Right atrium auricular region (tissue), 2 donors: Measurements from ENCODE around the gene DNASE1L1. TPM values are rescaled to one million over a fixed set of nuclear protein-coding genes. Genes with fewer than 3 reads are reported as not detected.
A peak's percentile ranks its signal among the peaks of the same experiment; 100 is the strongest.

ENCODE experiments used
- DNase-seq: peaks from one replicate; pipeline ENCODE4 v3.0.0-alpha.2; 2019; ENCODE audit warnings: low spot score
- H3K27ac ChIP-seq, 2 donors: fragments of 200-600 bp; sonication (generic); 1 replicate in 1 of 2; 2 replicates in 1 of 2; pipeline ENCODE4 v1.5.1; 2016 to 2019
- H3K27me3 ChIP-seq, 2 donors: fragments of 200-600 bp; sonication (generic); one replicate each; pipeline versions ENCODE4 v1.5.1 to v1.6.0; 2017 to 2019
- H3K36me3 ChIP-seq: fragments of 200-600 bp; sonication (generic); one replicate; pipeline ENCODE4 v1.5.1; 2016
- H3K4me1 ChIP-seq, 2 donors: fragments of 200-600 bp; sonication (generic); one replicate each; pipeline versions ENCODE4 v1.5.1 to v1.6.0; 2017 to 2019
- H3K4me3 ChIP-seq, 2 donors: fragments of 200-600 bp; sonication (generic); 1 replicate in 1 of 2; 2 replicates in 1 of 2; pipeline ENCODE4 v1.5.1; 2017 to 2019; ENCODE audit warnings: mild to moderate bottlenecking in 1 of 2, moderate library complexity in 1 of 2
- H3K9me3 ChIP-seq, 2 donors: fragments of 200-600 bp; sonication (generic); one replicate each; pipeline ENCODE4 v1.5.1; 2019
- total RNA-seq, 2 donors: library from RNA; depleted of rRNA; stranded (reverse); fragments of >200 nt; gene quantifications; one replicate each; pipeline ENCODE4 v1.1.0, GENCODE V29; 2016
- TF ChIP-seq, protein P1 (sequence below), 2 donors: fragments of 200-600 bp; sonication (generic); IDR thresholded peaks; one replicate each; pipeline ENCODE4 v1.5.1; 2019; ENCODE audit warnings: antibody characterized with exemption in 2 of 2

The DNASE1L1 gene
- total RNA-seq, 2 donors from 2014 or later: 74.4 to 84.0 TPM

DNA sequence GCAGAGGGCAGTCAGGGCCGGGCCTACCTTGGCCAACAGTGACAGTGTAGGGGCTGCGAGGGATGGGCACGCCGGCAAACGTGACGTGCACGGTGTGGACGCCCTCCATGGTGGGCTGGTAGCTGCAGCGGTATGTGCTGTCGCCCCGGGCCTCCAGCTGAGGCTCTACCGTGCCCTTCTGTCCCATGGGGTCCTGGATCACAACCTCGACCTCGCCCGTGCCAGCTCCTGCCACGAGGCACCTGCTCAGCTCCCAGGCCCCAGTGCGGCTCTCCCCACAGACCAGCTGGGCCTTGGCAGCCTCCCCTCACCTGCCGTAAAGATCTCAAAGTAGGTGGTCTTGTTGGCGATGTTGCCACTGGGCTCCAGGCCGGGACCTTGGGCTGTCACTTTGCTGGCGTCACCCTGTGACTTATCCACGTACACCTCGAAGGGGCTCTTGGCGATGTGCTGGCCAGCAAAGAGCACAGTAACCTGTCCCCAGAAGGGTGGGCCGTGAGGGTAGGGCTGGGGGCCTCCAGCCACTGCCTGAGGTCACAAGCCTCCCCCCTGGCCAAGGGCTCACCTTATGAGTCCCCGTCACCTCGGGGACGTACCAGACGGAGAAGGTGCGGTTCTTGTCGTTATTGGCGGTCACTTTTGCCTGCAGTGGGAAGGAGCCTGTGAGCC lies 42.9 kb downstream of the DNASE1L1 start:
- H3K9me3 ChIP-seq: no peaks in the 10 kb centered on the region
- no peak for DNase-seq
- H3K36me3 ChIP-seq: peaks cover 89% of the 10 kb centered on the region
- TF ChIP-seq, protein P1, sequence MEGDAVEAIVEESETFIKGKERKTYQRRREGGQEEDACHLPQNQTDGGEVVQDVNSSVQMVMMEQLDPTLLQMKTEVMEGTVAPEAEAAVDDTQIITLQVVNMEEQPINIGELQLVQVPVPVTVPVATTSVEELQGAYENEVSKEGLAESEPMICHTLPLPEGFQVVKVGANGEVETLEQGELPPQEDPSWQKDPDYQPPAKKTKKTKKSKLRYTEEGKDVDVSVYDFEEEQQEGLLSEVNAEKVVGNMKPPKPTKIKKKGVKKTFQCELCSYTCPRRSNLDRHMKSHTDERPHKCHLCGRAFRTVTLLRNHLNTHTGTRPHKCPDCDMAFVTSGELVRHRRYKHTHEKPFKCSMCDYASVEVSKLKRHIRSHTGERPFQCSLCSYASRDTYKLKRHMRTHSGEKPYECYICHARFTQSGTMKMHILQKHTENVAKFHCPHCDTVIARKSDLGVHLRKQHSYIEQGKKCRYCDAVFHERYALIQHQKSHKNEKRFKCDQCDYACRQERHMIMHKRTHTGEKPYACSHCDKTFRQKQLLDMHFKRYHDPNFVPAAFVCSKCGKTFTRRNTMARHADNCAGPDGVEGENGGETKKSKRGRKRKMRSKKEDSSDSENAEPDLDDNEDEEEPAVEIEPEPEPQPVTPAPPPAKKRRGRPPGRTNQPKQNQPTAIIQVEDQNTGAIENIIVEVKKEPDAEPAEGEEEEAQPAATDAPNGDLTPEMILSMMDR (IDR thresholded peaks at IDR 0.05): no peak
- H3K27ac ChIP-seq: peak overlapping the region; percentile 84 to 96
- no peaks in the 10 kb centered on the region for H3K27me3 ChIP-seq
- no peak overlapping the region for H3K4me3 ChIP-seq
- H3K4me1 ChIP-seq: peaks cover 0 to 27% of the 10 kb centered on the region in 2 donors

DNA sequence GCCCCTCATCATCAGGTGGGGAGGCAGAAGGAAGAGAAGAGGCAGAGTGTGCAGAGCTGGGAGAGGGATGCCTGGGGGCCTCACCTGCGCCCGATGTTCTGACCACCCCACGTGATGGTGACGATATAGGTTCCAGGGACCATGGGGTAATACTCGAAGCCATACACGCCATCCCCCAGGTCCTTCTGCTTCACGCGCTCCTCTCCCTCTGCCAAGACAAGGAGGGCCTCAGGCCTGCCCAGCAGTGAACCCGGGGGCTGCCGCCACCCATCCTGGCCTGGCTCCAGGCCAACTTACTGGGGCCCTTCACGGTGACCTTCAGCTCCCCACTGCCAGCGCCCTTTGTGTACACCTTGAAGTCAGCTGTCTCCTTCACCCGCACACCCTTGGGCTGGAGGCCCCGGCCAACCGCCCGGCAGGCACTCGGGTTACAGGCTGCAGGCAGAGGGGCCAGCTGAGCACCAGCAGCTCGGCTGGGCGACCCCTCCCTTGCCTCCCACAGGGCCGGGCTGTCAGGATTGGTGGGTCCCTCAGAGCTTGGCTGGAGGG lies 43.9 kb downstream of the DNASE1L1 start:
- peak overlapping the region; percentile 84 to 96 for H3K27ac ChIP-seq
- no peak overlapping the region for H3K4me3 ChIP-seq
- H3K4me1 ChIP-seq: peaks cover 0 to 28% of the 10 kb centered on the region in 2 donors
- no peaks in the 10 kb centered on the region for H3K27me3 ChIP-seq
- peaks cover 88% of the 10 kb centered on the region for H3K36me3 ChIP-seq
- no peaks in the 10 kb centered on the region for H3K9me3 ChIP-seq
- no peak for DNase-seq
- TF ChIP-seq, protein P1 (IDR thresholded peaks at IDR 0.05): no peak

DNA sequence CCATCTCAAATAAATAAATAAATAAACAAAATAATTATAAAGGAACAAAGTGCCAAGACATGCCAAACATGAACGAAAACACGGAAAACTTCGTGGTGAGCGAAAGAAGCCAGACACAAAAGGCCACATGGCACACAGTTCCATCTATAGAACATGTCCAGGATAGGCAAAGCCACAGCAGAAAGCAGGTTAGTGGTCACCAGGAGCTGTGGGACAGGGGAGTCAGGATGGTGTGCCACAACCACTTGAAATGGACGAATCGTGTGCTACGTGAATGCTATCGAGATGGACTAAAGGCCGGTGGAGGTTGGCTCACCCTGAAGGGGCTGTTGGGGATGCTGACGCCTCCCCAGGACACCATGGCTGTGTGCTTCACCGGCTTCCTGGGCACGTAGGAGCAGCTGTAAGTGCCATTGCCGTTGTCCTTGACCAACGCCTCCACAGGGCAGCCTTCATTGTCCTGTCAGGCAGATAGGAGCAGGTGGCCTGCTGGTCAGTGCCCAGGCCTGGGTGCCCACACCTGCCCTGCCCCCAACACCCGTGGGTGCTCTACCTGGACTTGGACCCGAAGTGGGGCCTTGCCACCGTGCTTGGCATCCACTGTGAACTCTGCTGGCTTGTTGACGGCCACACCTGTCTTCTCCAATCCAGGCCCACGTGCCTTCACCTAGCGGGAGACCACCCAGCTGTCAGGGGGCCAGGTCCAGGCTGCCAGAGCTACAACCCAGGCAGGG lies 45.2 kb downstream of the DNASE1L1 start:
- Histone ChIP-seq H3K36me3 (peaks cover 96% of the 10 kb centered on the region), H3K27me3 (no peaks in the 10 kb centered on the region), H3K4me1 (peaks cover 0 to 40% of the 10 kb centered on the region in 2 donors), H3K9me3 (no peaks in the 10 kb centered on the region), H3K27ac (peak overlapping the region in 1 of 2 donors; percentile 84), H3K4me3 (no peak overlapping the region)
- TF ChIP-seq, protein P1 (IDR thresholded peaks at IDR 0.05): no peak
- DNase-seq: no peak

DNA sequence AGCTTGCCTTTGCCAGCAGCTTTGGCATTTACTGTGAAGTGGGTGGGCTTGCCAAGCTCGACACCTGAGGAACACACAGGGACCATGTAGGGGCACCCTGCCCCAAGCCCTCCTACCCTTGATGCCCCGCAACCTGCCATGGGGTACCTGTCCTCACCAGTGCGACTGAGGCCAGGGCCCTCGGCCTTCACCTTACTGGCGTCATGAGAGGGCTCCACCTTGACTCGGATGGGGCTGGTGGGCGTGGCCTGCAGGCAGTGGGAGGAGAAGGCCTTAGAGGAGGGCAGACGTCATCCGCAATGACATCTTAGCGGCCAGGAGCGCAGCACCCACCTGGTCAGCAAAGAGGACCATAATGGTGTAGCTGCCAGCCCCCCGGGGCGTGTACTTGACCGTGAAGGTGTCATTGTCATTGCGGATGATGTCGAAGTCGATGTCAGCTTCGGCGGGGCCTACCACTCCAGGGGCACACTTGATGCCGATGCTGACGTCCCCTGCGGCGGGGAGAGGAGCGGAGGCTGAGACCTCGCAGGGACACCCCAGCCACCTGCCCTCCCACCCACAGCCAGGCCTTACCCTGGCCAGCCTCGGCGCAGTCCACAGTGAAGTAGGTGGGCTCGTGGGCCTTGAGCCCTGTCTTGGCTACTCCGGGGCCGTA lies 46.8 kb downstream of the DNASE1L1 start:
- TF ChIP-seq, protein P1 (IDR thresholded peaks at IDR 0.05): no peak
- DNase-seq: no peak
- peak overlapping the region in 1 of 2 donors; percentile 53 for H3K27ac ChIP-seq
- peaks cover 96% of the 10 kb centered on the region for H3K36me3 ChIP-seq
- peaks cover 0 to 30% of the 10 kb centered on the region in 2 donors for H3K4me1 ChIP-seq
- no peaks in the 10 kb centered on the region for H3K27me3 ChIP-seq
- H3K4me3 ChIP-seq: no peak overlapping the region
- no peaks in the 10 kb centered on the region for H3K9me3 ChIP-seq

DNA sequence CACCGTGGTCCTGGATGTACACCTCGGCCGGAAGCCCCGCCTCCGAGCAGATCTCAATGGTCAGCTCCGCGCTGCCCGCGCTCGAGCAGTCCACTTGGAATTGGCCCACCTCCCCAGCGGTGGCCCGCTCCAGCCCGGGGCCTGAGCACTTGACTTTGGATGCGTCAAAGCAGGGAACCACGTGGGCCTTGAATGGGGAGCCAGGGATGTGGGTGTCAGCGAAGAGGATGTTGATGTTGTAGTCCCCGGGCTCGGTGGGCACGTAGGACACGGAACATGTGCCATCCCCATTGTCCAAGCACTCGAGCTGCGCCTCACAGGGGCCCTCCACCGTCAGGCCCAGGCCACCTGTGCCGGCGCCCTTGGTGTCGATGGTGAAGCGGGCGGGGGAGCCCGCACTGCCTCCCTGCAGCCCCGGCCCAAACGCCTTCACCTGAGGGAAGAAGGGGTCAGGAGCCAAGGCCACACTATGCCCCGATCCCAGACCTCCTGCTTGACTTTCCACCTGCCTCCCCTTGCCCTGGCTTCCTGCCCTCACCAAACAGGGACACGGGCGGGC lies 48.8 kb downstream of the DNASE1L1 start:
- Histone ChIP-seq H3K4me3 (no peak overlapping the region), H3K4me1 (peaks cover 0 to 18% of the 10 kb centered on the region in 2 donors), H3K36me3 (peaks cover 89% of the 10 kb centered on the region), H3K27me3 (no peaks in the 10 kb centered on the region), H3K9me3 (no peaks in the 10 kb centered on the region), H3K27ac (peak overlapping the region; percentile 12 to 53)
- TF ChIP-seq, protein P1 (IDR thresholded peaks at IDR 0.05): no peak
- DNase-seq: no peak
